Esophagus (tissue), 2 donors: ENCODE measurements around the gene VAC14. TPM values are rescaled to one million over a fixed set of nuclear protein-coding genes. Genes with fewer than 3 reads are reported as not detected.
"Not testable (repeated sequence)": the region's sequence is repeated elsewhere in the genome, so short reads cannot be mapped to it uniquely, and the experiment has no call there.

ENCODE experiments used
- H3K27ac ChIP-seq, 2 donors: one replicate each; pipeline ENCODE4 v1.5.1; 2013; ENCODE audit warnings: low read depth in 2 of 2, mild to moderate bottlenecking in 2 of 2, inconsistent platforms in 1 of 2, low read length in 1 of 2, moderate library complexity in 1 of 2
- H3K27me3 ChIP-seq, 2 donors: one replicate each; pipeline ENCODE4 v1.6.1; 2013; ENCODE audit warnings: low read length in 2 of 2, control low read depth in 1 of 2, mild to moderate bottlenecking in 1 of 2; ENCODE audit not compliant: insufficient read depth in 2 of 2, control insufficient read depth in 1 of 2
- H3K36me3 ChIP-seq, 2 donors: one replicate each; pipeline ENCODE4 v1.6.1; 2013; ENCODE audit warnings: low read length in 1 of 2; ENCODE audit not compliant: control insufficient read depth in 2 of 2, insufficient read depth in 2 of 2
- H3K4me1 ChIP-seq, 2 donors: one replicate each; pipeline ENCODE4 v1.6.1; 2013; ENCODE audit warnings: low read length in 1 of 2; ENCODE audit not compliant: control insufficient read depth in 2 of 2, insufficient read depth in 2 of 2
- H3K4me3 ChIP-seq, 2 donors: one replicate each; pipeline ENCODE4 v1.5.1; 2013; ENCODE audit warnings: low read length in 2 of 2, mild to moderate bottlenecking in 2 of 2, low read depth in 1 of 2, moderate library complexity in 1 of 2
- H3K9me3 ChIP-seq, 2 donors: one replicate each; pipeline ENCODE4 v1.6.1; 2013; ENCODE audit warnings: mild to moderate bottlenecking in 2 of 2, low read depth in 1 of 2, low read length in 1 of 2, moderate library complexity in 1 of 2; ENCODE audit not compliant: control insufficient read depth in 2 of 2, insufficient read depth in 1 of 2
- WGBS, 2 donors: extraction: QIAGEN DNeasy Blood & Tissue Kit; methylation state at CpG; one replicate each; pipeline ENCODE4 v1.1.7; 2013; 5-methylcytosine and 5-hydroxymethylcytosine counted together
- polyA plus RNA-seq, 2 donors: library from polyadenylated mRNA; stranded (reverse); fragments of 200-250 nt; gene quantifications; one replicate each; pipeline ENCODE4 v1.2.3, GENCODE V29; 2013
- donor health status: healthy with polysubstance abuse.
- donor health status: Bipolar disorder and iron deficiency.

Gene VAC14
- polyA plus RNA-seq, 2 donors = 24.8 to 31.3 TPM

GRCh38 chr16:70749006-70749678, 51.8 kb downstream of the VAC14 start:
- Histone ChIP-seq H3K36me3 (peaks cover 0 to 5% of the 10 kb centered on the region in 2 donors), H3K9me3 (no peaks in the 10 kb centered on the region), H3K4me3 (no peak overlapping the region), H3K4me1 (peaks cover 26 to 67% of the 10 kb centered on the region in 2 donors), H3K27me3 (no peaks in the 10 kb centered on the region), H3K27ac (peak overlapping the region; percentile 29 to 86)
- 81 to 82% methylated on average over 9 of the region's 9 CpGs for WGBS, 2 donors

- H3K9me3 ChIP-seq = no peaks in the 10 kb centered on the region
- H3K4me1 ChIP-seq = peaks cover 21 to 56% of the 10 kb centered on the region in 2 donors
- H3K36me3 ChIP-seq = peaks cover 0 to 11% of the 10 kb centered on the region in 2 donors
- peak overlapping the region in 1 of 2 donors; percentile 61 for H3K27ac ChIP-seq
- H3K27me3 ChIP-seq = no peaks in the 10 kb centered on the region
- no peak overlapping the region for H3K4me3 ChIP-seq
- 81 to 82% methylated on average over 15 of the region's 15 CpGs for WGBS, 2 donors
These were observed 53.0 kb downstream of the VAC14 start for GRCh38 chr16:70747703-70748631.

- Histone ChIP-seq H3K27me3 (no peaks in the 10 kb centered on the region), H3K4me1 (peaks cover 21 to 52% of the 10 kb centered on the region in 2 donors), H3K27ac (peak overlapping the region; percentile 66 to 89), H3K36me3 (peaks cover 0 to 18% of the 10 kb centered on the region in 2 donors), H3K9me3 (no peaks in the 10 kb centered on the region), H3K4me3 (no peak overlapping the region)
- WGBS, 2 donors = 43 to 47% methylated on average over 15 of the region's 15 CpGs
These were observed 54.1 kb downstream of the VAC14 start for GRCh38 chr16:70746708-70747424.

- 21 to 28% methylated on average over 12 of the region's 12 CpGs for WGBS, 2 donors
- Histone ChIP-seq H3K27ac (peak overlapping the region; percentile 66 to 89), H3K4me3 (no peak overlapping the region), H3K27me3 (no peaks in the 10 kb centered on the region), H3K4me1 (peaks cover 16 to 47% of the 10 kb centered on the region in 2 donors), H3K9me3 (no peaks in the 10 kb centered on the region), H3K36me3 (peaks cover 0 to 21% of the 10 kb centered on the region in 2 donors)
These were observed 54.8 kb downstream of the VAC14 start for GRCh38 chr16:70746040-70746707.

- Histone ChIP-seq H3K4me1 (peaks cover 11 to 42% of the 10 kb centered on the region in 2 donors), H3K4me3 (no peak overlapping the region), H3K27me3 (no peaks in the 10 kb centered on the region), H3K27ac (peak overlapping the region in 1 of 2 donors; percentile 20), H3K36me3 (peaks cover 0 to 21% of the 10 kb centered on the region in 2 donors), H3K9me3 (no peaks in the 10 kb centered on the region)
- 81 to 88% methylated on average over 6 of the region's 6 CpGs for WGBS, 2 donors
These were observed 55.4 kb downstream of the VAC14 start for GRCh38 chr16:70745536-70746025.

- H3K9me3 ChIP-seq = no peaks in the 10 kb centered on the region
- 95 to 99% methylated on average over 9 of the region's 9 CpGs for WGBS, 2 donors
- peaks cover 0 to 24% of the 10 kb centered on the region in 2 donors for H3K36me3 ChIP-seq
- no peak overlapping the region for H3K4me3 ChIP-seq
- H3K4me1 ChIP-seq = peaks cover 7 to 31% of the 10 kb centered on the region in 2 donors
- H3K27me3 ChIP-seq = no peaks in the 10 kb centered on the region
- H3K27ac ChIP-seq = no peak overlapping the region
These were observed 56.6 kb downstream of the VAC14 start for GRCh38 chr16:70744366-70744765.

- Histone ChIP-seq H3K27me3 (no peaks in the 10 kb centered on the region), H3K4me1 (peaks cover 7 to 28% of the 10 kb centered on the region in 2 donors), H3K4me3 (no peak overlapping the region), H3K36me3 (peaks cover 0 to 26% of the 10 kb centered on the region in 2 donors), H3K27ac (no peak overlapping the region), H3K9me3 (no peaks in the 10 kb centered on the region)
- WGBS, 2 donors = 86 to 93% methylated on average over 10 of the region's 10 CpGs
These were observed 57.2 kb downstream of the VAC14 start for GRCh38 chr16:70743791-70744190.

- peaks cover 5 to 21% of the 10 kb centered on the region in 2 donors for H3K4me1 ChIP-seq
- not testable (repeated sequence) for H3K27ac ChIP-seq, H3K27me3 ChIP-seq, H3K4me3 ChIP-seq, H3K9me3 ChIP-seq
- peaks cover 0 to 26% of the 10 kb centered on the region in 2 donors for H3K36me3 ChIP-seq
- WGBS, 2 donors = 97% methylated on average over 9 of the region's 9 CpGs
These were observed 58.0 kb downstream of the VAC14 start for GRCh38 chr16:70742967-70743366.

GRCh38 chr16:70741783-70742125, 59.2 kb downstream of the VAC14 start:
- Histone ChIP-seq H3K36me3 (peaks cover 0 to 26% of the 10 kb centered on the region in 2 donors), H3K4me3 (no peak overlapping the region), H3K27me3 (no peaks in the 10 kb centered on the region), H3K9me3 (no peaks in the 10 kb centered on the region), H3K4me1 (peaks cover 5 to 19% of the 10 kb centered on the region in 2 donors), H3K27ac (no peak overlapping the region)
- 84 to 87% methylated on average over 9 of the region's 9 CpGs for WGBS, 2 donors
